GM18498 (cell line): ENCODE results near the gene ADTRP.

Experiments
- ATAC-seq: cut with Tn5 transposase; IDR thresholded peaks from one replicate; pipeline ENCODE4 v1.9.1; 2021; ENCODE audit warnings: mild to moderate bottlenecking, moderate library complexity; ENCODE audit not compliant: unreplicated experiment

The ADTRP gene

GRCh38 chr6:11758878-11759277, 19.7 kb downstream of the ADTRP start:
- ATAC-seq, result no peak

GRCh38 chr6:11756726-11757125, 21.9 kb downstream of the ADTRP start:
- ATAC-seq, result no peak

DNA sequence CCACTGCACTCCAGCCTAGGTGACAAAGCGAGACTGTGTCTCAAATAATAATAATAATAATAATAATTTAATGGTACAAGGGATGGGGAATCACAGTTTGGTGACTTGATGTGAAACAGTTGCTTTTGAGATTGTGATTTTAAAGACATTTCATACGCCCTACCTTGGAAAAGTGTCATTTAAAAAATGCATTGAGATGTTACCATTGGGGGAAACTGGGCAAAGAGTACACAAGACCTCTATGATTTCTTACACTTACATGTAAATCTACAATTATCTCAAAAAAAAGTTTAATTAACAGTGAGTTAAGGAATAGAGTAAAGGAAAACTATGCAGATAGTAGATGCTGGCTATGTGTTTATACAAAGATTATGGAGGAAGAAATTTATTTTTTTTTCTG, 22.3 kb downstream of the ADTRP start:
- no peak for ATAC-seq

- ATAC-seq, result no peak
Measured at GRCh38 chr6:11755725-11756124, 22.9 kb downstream of the ADTRP start.

GRCh38 chr6:11754625-11755271, 23.9 kb downstream of the ADTRP start:
- ATAC-seq, result no peak

DNA sequence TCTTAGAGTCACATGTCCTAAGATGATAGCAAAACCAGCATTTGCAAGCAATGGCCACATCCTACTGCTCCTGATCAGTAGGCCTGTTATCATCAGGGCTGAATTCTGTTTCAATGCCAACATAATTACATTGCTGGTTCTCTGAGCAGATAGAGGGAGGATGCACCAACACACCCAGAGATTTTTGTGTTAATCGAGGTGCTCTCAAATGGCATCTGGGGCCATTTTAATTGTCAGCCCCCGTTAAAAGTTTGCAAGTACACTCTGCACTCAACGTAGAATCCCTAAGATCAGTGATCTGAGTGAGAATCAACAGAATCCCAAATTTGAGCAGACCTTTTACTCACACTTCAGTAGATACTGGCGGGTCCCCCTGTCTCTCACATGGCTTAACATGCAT, 24.8 kb downstream of the ADTRP start:
- no peak for ATAC-seq

DNA sequence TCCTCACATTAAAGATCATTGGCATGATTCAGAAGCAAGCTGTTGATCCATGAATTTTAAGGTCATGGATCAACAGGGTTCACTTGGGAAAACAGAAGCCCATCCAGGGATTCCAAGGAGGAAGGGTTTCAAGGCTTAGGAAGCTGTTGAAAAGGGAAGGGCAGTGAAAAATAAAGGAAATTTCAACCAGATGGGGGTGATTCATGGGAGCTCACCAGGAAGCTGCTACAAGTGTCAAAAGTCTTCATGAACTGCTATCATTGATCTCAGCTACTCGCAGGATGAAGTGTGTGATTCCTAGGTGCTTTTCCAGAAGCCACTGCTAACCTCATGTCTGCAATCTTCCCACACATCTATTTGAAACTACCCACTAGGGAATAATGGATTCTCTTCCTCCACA, 26.2 kb downstream of the ADTRP start:
- no peak for ATAC-seq

- no peak for ATAC-seq
Measured at GRCh38 chr6:11750682-11751081, 27.9 kb downstream of the ADTRP start.

GRCh38 chr6:11748591-11749210, 29.9 kb downstream of the ADTRP start:
- ATAC-seq, result no peak

DNA sequence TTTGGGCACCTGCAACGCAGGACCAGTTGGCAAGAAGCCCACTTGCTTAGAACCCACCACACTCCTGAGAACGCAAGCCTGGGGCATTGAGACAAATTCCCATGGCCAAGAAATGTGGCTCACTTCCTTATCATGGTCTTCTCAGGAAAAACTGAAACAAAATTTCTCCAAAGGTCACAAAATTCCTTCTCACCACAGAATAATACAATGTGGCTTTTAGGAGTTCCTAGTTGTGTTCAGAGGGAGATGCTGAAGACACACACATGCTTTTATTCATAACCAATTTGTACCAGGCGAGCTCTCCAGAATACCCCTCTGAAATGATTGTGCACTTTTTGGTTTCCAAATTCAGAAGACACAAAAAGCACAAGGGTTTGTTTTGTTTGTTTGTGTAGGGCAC, 31.6 kb downstream of the ADTRP start:
- ATAC-seq, result no peak

DNA sequence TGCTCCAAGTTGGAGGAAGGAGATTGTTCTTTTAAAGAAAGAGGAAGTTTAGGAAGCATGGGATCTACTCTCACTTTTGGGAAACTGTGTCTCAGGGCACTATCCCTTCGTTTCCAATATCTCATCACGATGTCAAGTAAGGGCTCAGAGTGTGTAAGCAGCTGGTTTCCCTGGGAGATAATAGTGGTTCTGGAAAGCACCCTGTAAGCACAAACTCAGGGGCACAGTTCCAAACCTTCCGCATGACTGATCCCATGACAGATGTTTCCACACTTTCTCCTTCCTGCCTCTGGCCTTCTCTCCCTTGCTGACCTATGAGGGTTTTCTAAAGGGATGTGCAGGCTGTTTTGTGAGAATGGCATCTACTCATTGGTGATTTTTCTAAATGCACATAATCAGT, 33.9 kb downstream of the ADTRP start:
- no peak for ATAC-seq

DNA sequence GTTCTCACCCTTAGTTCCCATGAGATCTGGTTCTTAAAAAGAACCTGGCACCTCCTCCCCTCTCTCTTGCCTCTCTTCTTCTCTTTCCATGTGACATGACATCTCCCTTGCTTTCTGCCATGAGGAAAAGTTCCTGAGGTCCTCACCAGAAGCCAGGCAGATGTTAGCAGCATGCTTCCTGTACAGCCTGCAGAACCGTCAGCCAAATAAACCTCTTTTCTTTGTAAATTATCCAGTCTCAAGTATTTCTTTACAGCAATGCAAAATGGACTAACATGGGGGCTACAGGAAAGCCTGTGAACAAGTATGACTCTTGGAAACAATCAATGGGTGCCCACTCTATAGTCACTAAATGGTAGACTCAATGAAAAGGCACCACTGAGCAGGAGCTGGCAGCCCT, 34.5 kb downstream of the ADTRP start:
- no peak for ATAC-seq

- ATAC-seq, result no peak
Measured at GRCh38 chr6:11740875-11741274, 37.7 kb downstream of the ADTRP start.

DNA sequence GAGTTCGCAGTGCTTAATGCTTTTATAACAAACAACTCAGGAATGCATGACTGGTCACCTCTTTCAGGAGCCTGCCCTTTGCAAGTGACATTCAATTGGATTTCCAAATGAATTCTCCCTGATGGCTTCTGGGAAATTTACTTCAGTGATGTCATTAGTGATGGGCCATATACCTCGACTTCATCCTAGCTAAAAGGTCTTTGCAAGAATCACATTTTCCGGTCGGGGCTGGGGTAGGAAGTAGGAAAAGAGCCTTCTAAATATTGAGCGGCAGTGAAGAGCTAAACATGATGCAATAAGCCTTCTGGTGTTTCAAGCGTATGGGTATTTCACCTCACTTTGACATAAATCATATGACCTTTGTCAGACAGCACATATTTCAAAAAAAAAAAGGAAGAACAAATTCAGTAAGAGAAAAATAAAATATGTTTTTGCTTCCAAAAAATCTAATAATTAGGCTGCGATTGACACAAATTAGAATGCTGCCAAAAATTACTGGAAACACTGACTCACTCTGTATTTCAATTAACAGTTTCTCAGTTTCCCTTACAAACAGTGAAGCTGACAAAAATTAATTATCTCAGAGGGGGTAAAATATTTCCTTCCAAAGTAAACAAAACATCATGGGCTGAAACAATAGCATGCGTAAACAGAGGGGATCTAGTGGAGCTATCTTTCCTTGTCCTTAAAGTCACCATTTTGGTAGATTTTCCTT, 39.8 kb downstream of the ADTRP start:
- no peak for ATAC-seq

DNA sequence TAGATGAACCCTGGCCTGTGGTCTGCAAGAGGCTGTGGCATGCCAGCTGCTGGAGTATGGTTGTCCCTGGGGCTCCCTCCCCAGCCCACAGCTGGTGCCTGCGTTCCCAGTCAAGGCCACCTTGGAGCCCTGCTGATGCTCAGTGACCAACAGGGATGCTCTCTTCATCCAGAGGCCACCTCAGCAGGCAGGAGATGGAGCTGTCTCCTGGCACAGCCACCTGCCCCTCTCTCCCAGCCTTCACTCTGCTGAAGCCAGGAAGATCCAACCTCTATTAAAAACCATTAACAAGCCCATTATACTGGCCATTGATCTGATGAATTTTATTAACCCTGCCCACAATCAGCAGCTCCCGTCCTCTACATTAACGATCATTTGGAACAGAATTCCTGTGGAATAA, 40.4 kb downstream of the ADTRP start:
- ATAC-seq, result no peak

DNA sequence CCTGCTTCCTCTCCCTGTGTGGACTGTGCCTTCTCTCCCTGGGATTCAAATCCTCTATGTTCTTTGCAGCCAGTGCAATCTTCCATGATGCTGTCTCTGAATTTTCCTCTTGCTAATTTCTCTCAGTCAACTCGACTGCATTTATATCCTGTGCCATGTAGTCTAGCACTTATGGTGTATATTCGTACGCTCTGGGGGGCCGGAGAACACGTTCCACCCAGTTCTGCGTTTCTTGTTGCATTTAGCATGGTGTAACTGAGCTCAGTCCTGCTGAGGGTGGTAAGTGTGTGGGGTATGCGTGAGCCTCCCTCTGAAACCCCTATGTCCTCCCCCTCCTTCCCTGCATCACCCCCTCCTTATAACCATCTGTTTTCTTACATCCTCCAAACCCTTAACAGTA, 42.0 kb downstream of the ADTRP start:
- no peak for ATAC-seq

DNA sequence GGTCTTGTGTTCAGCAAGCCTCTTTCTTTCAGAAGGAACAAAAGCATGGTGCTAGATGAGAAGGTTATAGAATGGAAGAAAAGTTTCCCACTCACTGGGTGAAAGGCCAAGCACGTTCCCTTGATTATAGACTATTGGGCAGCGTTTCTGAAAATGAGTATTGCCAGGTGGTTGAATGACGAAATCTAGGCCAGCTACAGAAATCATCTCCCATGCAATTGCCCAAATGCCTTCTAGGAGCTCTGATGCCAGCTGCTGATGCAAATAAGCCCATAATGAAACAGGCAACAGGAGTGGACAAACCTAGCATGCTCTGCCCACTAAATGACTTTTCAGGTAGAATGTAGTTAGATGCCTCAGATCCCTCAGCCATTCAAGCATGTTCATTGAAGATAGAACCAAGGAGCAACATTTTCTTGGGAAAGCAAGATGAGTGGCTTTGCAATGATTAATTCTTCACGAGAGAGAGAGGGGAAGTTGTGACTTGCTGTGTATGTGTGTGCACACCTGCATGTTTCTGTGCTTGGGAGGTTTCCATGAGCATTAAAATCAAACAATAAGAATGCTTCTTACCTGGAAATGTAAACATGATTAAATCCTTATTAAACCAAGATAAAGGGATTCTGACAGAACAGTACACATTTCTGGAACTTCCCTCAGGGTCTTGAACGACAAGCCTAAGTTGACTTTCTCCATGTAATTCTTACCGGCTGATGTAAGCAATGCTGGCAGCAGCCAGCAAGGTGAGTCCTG, 43.6 kb downstream of the ADTRP start:
- no peak for ATAC-seq

DNA sequence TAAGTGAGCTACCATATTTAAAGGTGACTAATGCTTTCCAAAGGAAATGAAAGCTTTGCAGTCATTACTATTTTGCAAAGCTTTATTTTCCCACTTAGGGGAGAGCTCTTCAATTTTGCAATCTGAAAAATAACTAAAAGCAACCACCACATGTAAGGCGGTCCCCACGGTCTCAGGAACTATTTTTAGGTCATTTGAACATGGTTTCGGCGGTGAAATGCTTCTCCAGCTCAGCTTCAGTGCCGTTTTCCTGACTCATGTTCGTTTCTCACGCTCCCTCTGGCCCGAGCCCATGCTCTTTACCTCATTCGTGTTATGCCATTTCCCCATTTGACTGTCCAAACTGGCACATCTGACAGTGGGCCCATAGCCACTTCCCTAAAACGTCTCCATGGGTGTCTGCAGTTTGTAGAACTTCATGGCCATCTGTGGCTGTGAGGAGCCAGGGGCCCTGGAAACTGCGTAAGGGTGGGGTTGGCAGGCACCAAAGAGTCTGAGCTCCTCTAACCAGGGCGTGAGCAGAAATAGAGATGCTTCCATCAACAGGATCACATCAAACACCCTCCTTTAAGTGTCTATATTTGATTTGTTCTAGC, 46.5 kb downstream of the ADTRP start:
- ATAC-seq, result peak; percentile 74

DNA sequence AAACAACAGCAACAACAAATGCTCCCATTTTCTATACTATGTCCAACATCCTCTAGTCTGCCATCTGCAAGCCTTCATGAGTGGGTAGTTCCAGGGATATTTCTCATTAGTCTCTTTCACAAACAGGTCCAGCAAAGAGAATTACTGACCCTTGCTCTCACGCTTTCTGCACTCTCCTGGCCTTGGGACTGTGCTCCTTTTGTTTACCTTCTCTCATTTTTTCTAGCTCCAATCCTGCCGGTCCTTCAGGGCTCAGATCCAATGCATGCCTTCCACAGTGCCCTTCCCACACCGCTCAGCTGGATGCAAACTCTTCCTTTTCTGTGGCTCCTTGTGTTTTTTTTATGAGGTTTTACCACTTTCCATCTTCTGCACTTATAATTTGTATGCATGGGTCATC, 47.2 kb downstream of the ADTRP start:
- ATAC-seq, result no peak

DNA sequence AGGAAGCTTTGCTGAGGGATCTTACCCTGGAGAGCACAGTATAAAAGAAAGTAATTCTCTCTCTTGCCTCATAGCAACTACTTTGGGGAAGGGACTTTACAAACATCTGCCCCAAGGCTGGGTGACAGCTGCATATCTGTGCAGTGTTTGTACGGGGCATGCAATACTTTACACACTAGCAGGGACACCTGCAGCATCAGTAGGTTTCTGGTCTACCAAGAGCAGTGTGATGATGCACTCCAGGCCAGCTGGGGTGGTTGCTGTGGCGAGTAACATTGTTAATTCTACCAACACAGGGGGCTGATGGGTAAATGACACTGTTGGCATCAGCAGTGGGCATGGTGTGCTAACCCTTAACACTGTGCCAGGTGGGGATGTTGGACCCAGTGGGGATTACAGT, 48.0 kb downstream of the ADTRP start:
- peak; percentile 49 for ATAC-seq

- no peak for ATAC-seq
Measured at GRCh38 chr6:11729076-11729475, 49.5 kb downstream of the ADTRP start.
